Measurements from ENCODE around the gene CDH15.
A peak's percentile ranks its signal among the peaks of the same experiment; 100 is the strongest.

CDH15 gene

DNA sequence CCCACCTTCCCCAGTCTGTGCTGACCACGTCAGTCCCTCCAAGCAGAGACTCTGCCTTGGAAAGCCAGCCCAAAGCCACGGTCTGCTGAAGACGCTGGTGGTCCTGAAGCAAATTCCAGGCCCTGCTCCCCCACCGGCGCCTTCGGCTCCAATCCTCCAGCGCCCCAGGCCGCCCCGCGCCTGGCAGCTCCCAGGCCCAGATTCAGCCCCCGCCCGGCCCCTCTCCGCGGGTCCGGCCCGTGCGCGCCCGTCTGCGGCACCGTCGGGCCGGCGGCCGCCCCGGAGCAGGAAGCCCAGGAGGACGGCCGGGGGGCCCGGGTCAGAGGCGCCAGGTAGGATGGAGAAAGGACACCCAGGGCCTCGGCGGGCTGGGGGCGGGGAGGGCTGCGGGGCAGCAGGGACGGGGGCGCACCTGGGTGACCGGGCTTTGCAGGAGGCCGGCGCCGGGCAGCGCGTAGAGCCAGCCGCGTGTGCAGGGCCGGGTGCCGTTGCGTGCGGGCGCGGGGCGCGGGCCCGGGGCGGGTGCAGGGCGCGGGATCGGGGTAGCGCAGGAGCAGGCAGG lies 29.4 kb downstream of the CDH15 start:
- DNase-seq = no peak

DNA sequence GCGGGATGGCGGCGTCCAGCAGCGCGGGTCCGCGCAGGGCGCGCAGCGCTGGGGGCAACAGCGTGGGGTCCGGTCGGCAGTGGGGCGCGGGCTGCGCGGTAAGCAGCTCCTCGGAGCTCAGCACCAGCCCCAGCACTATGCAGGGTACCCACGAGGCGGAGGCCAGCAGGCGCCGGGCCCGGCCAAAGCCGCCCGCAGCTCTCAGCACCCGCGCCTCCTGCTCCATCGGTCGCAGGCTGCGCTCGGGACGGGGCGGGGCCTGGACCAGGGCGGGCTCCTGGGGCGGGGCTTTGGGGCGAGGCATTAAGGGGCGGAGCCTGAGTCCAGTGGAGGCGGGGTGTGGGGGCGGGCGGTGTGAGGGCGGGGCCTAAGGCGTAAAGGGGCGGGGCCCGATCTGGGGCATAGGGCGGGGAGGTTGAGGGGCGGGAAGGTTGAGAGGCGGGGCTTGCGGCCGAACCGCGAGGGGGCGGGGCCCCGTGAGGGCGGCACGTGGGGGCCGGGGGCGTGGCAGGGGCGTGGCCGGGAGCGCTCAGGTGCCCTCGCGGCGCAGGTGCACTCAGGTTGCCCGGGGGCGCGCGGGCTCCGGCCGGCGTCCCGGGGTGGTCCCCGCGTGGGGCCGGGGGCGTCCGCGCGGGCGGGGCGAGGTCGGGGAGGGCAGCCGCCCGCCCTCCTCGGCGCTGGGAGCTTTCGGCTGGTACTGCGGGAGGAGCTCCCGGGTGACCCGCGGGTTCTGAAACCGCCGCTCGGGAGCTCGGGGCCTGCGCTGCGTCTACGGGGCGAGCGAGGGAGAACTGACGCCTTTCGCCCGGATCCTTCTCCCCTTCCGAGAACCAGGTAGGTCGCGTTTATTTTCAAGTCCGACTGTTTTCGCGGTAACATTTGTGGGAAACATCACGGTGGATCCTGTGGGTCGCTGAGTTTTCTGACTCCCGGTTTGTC lies 30.2 kb downstream of the CDH15 start:
- peak; percentile 92 for DNase-seq

GRCh38 chr16:89202422-89203215 lies 31.1 kb downstream of the CDH15 start:
- no peak for DNase-seq

DNA sequence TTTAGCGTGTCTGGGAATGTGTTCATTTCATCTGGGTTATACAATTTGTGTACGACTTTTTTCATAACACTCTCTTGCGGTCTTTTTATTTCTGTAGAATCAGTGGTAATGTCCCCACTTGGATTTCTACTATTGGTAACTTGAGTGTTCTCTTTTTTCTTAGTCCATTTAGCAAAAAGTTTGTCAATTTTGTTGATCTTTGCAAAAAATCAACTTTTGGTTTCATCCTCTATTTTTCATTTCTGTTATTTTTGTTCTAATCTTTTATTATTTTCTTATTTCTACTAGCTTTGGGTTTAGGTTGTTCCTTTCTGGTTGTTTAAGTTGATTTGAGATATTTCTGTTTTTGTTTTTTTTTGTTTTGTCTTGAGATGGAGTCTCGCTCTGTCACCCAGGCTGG lies 36.4 kb downstream of the CDH15 start:
- no peak for DNase-seq

DNA sequence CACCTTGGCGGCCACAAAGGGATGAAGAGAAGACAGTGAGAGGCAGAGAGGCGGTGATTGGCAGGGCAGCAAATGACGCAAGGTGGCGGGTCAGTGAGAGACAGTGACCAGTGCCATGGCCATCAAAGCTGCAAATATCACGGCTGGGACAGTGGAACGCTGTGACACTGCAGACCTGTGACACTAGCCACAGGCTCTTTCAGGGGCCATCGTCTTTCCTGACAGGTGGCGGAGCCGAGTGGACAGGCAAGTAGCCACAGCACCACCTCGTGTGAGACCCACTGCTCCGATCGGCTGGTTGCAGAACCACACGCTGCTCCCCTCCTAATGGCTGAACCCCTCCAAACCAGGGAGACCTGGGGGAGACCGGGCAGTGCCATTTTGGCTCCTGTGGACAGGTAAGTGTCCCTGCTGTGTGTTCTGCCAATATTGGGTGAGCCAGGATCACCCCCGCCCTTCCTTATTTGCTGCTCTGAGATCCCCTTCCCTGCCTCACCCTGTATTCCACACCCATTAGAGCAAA lies 38.0 kb downstream of the CDH15 start:
- no peak for DNase-seq

DNA sequence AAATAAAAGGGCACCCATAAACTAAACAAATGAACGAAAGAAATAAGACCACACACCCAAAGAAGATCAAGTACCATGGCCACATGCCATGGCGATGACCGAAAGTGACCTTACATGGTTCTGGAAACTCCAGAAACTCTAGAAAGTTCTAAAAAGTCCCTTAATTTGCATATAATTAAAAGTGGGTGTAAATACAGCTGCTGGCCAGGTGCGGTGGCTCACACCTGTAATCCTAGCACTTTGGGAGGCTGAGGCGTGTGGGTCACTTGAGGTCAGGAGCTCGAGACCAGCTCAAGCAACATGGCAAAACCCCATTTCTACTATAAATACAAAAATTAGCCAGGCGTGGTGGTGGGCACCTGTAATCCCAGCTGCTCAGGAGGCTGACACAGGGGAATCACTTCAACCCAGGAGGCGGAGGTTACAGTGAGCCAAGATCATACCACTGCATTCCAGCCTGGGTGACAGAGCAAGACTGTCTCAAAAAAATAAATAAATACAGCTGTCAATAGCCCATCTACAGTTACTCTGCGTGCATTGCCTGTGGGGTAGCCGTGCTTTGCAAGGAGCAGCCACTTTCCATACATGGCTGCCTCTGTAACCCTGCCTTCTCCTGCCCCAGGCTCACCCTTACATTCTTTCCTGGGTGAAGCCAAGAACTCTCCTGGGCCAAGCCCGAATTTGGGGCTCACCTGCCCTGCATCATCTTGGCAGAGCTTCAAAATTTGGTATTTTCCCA lies 38.8 kb downstream of the CDH15 start:
- DNase-seq = no peak

GRCh38 chr16:89210904-89211515 lies 39.5 kb downstream of the CDH15 start:
- DNase-seq = no peak

GRCh38 chr16:89216315-89217137 lies 45.0 kb downstream of the CDH15 start:
- DNase-seq = peak; percentile 91

GRCh38 chr16:89217138-89217387 lies 45.5 kb downstream of the CDH15 start:
- DNase-seq = no peak

DNA sequence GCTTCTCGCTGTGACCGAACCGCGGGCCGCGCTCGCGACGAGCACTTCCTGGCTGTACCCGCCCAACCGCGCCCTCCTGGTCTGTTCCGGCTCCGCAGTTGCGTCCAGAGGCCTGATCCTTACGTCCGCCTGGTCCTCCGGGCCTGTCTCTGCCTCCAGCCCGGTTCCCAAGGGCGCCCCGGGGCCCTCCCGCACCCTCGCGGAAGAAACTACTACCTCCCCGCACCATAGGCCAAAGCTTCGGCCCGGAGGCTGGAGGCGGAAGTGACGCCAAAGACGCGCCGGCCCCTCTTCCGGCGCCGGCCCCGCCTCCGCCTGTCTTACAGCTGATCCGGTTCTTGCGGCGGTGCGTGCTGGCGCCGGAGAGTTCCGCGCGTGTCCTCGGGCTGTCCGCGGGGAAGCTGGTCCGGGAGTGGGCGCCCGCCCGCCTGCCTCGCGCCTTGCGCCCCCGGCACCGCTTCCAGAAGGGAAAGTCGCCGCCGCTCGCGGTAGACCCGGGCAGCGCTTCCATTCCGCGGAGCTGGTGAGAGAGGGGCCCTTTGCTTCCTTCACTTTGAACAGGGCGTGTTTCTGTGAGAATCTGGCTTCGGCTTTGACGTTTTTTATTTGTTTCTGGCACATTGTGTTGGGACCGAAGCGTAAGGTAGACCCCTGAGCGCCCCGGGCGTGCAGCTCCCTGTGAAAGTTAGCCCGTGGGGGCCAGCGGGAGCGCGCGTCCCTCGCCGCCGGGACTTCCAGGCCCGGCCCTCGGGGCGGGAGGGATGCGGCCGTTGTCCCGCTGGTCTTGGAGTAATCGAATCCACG lies 46.0 kb downstream of the CDH15 start, which contains the start of gene ZNF778:
ZNF778 (plus strand) TSS at position 316 of the 804 bp plus-strand sequence. CDS start 3,425 bp downstream, outside the sequence.
- peak; percentile 92 for DNase-seq

DNA sequence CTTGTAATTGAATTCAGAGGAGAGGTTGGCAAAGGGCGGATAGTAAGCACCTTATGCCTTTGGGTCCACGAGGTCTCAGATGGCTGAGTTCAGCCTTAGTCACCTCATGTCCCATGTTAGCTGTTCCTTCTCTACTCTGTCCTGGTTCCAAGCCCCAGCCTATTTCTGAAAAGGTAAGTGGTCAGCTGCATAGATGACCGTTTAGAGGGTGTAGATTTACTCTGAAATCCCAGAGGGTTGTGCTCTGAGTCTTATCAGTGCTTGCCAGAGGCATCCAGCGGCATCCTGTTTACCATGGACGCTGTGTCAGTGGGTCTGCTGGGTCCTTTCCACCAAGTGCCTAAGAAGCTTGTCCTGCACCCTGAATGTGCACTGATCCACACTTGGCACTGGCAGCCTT lies 47.8 kb downstream of the CDH15 start:
- DNase-seq = peak; percentile 46

DNA sequence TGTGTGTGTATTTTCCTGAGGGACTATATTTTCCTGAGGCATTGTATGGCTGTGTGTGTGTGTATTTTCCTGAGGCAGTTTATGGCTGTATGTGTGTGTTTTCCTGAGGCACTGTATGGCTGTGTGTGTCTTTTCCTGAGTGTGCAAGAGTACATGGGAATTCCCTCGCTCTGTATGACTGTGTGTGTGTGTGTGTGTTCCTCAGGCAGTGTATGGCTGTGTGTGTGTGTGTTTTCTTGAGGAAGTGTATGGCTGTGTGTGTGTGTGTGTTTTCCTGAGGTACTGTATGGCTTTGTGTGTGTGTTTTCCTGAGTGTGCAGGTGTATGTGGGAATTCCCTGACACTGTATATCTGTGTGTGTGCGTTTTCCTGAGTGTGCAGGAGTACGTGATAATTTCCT lies 50.1 kb downstream of the CDH15 start:
- no peak for DNase-seq

DNA sequence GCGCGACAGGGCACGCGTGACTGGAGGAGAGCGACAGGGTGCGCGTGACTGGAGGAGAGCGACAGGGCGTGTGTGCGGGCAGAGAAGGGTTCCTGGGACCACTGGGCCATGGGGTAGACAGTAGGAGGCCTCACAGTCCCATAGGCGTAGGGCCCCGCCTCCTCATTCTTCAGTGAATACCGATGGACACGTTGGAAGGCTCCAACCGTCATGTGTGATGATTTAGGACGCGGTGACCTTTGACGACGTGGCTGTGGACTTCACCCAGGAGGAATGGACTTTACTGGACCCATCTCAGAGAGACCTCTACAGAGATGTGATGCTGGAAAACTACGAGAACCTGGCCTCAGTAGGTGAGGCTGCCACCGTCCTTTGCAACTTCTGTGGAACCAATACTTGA lies 51.4 kb downstream of the CDH15 start:
- no peak for DNase-seq

DNA sequence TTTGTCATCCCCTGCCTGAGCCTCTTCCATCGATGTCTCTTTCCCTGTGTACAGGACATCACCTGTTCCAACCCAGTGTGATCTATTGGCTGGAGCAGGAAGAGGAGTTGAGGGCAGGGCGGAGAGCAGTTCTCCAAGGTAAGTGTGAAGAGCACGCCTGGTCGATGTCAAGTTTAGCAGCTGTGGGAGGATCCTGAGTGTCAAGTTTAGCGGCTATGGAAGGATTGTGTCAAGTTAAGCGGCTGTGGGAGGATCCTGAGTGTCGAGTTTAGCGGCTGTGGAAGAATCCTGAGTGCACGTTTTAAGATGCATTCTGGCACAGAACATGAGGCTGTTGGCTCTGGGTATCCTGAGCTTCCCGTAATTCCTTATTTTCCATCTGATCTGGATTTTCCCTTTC lies 53.1 kb downstream of the CDH15 start:
- DNase-seq = no peak

DNA sequence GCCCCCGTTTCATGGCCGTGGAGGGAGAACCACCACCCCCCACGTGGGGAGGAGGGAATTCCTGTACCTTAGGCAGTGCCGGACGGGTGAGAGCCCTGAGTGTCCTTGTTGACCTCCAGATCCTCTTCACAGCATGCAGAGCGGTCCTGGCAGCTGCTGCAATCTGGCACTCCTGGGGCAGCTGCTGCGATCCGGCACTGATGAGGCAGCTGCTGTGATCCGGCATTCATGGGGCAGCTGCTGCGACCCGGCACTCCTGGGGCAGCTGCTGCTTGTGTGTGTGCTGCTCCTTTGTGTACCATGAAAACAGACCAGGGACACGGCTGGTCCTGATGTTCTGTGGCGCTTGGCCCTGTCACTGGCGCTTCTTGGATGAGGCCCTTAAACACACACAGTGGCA lies 58.7 kb downstream of the CDH15 start:
- DNase-seq = no peak

DNA sequence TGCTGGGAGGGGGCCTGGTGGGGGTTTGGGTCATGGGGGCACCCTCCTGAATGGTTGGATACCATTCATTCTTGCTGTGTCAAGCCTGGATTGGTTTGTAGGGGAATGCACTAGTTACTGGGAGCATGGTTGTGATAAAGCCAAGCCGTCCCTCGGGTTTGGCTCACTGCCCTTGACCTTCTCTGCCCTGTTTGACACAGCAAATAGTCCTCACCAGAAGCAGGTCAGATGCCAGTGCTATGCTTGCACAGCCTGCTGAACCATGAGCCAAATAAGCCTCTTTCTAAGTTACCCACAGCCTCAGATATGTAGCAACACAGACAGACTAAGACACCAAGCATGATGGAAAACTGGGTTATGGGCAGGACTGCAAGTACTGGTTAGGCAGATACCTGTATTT lies 60.6 kb downstream of the CDH15 start:
- no peak for DNase-seq

DNA sequence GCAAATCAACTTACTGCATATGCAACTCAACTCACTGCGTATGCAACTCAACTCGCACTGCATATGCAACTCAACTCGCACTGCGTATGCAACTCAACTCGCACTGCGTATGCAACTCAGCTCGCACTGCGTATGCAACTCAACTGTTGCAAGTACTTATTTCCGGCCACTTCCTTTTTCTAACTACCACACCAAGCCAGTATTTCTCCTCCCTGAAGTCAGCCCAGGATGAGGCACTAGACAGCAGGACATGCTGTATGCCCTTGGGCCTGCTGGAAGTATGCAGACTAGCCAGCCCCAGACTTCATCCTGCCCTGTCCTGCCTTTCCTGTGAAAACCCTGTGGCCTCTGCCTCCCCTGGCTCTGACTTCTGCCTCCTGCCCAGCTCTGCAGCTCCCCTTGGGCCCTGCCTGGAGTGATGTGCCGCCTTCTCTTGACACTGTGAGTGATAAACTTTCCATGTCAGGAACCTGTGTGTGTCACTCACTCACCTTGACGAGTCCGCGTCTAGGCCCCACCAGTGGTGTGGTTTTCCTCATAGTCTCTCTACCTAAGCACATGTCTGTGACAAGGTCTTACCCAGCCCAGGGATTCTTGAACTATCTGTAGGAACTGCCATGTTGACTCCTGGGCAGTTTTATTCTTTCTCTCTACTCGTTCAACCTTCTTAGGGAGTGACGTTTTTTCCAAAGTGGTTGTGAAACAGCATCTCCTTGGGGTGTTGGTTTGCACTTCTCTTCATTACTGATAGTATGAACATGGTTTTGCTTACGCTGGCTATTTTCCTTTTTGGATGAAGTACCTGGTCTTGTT lies 62.3 kb downstream of the CDH15 start:
- DNase-seq = no peak

- no peak for DNase-seq
Observed at GRCh38 chr16:89237733-89238132, 66.2 kb downstream of the CDH15 start.

GRCh38 chr16:89241187-89242007 lies 69.8 kb downstream of the CDH15 start:
- DNase-seq = peak; percentile 83
